ENCODE data around the gene RNF112.

The RNF112 gene, protein sequence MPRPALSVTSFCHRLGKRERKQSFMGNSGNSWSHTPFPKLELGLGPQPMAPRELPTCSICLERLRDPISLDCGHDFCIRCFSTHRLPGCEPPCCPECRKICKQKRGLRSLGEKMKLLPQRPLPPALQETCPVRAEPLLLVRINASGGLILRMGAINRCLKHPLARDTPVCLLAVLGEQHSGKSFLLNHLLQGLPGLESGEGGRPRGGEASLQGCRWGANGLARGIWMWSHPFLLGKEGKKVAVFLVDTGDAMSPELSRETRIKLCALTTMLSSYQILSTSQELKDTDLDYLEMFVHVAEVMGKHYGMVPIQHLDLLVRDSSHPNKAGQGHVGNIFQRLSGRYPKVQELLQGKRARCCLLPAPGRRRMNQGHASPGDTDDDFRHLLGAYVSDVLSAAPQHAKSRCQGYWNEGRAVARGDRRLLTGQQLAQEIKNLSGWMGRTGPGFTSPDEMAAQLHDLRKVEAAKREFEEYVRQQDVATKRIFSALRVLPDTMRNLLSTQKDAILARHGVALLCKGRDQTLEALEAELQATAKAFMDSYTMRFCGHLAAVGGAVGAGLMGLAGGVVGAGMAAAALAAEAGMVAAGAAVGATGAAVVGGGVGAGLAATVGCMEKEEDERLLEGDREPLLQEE

DNA sequence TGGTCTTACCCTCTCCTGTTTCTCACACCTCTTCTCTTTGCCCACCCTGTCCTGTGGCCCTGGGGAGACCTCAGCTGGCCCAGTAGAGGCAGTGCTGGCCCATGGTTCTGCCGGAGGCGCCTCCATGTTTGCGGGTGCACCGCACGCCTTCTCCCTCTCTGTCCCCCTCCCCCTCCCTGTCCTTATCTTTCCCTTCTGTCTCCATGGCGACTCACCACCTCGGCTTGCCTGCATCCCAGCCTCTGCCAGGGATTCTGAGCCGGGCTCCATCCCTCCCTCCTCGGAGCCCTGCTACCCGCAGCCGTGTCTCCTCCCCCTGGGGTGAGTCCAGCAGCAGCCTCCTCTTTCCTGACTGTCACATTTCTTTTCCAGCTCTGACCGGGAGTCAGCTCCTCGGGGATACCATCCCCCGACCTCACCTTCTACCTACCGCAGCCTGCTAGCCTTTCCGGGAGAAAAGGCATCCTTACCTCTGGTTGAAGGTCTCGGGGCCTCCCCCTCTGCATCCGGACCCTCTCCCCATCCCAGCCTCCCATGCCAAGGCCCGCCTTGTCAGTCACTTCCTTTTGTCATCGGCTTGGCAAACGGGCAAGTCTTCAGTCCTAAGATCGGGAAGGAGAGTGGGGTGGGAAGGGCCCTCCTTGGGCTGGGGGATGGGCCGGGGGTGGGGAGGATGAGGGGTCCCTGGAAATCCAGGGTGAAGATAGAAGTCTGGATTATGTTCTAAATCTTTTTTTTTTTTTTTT is at the start of gene RNF112:
TSS of gene RNF112 (plus strand) at position 358 of the 746 bp plus-strand sequence. CDS start at position 535, 177 bp downstream.
- Histone ChIP-seq H3K4me3 (ENCODE audit: low read length) (no peak within 1 kb of the TSS), H3K4me1 (ENCODE audit: control insufficient read depth, insufficient read depth, low read length) (no peaks in the 10 kb centered on the region), H3K9me3 (ENCODE audit: control insufficient read depth, low read length) (no peaks in the 10 kb centered on the region), H3K9ac (ENCODE audit: low read length) (no peak within 1 kb of the TSS), H3K36me3 (ENCODE audit: control insufficient read depth, insufficient read depth, low read length, severe bottlenecking) (no peaks in the 10 kb centered on the region), H3K27me3 (replicated peaks; ENCODE audit: control insufficient read depth, insufficient read depth, low read length) (no peaks in the 10 kb centered on the region)
- peak; percentile 34 for DNase-seq (ENCODE audit: low read depth)

DNA sequence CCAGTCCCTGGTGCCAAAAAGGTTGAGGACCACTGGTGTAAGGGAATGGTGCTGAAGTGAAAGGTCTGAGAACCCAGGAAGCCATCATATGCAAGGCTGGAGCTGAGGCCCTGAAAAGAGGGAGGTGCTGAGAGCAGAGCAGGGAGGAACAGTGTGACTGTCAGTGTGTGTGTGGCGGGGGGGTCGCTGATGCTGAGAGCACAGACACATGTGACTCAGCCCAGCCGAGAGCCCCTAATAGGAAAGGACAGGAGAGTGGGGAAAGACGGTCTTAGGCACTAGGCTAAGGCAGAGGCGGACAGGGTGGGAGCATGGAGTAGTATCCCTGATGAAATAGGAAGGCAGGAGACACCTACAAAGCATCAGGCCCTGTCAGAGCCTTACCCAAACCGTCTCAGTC is 49.7 kb upstream of the RNF112 start:
- H3K9ac ChIP-seq (ENCODE audit: low read length), result no peak overlapping the region
- H3K4me3 ChIP-seq (ENCODE audit: low read length), result no peak overlapping the region
- H3K4me1 ChIP-seq (ENCODE audit: control insufficient read depth, insufficient read depth, low read length), result peaks cover 18% of the 10 kb centered on the region
- no peaks in the 10 kb centered on the region for H3K36me3 ChIP-seq (ENCODE audit: control insufficient read depth, insufficient read depth, low read length, severe bottlenecking)
- no peaks in the 10 kb centered on the region for H3K9me3 ChIP-seq (ENCODE audit: control insufficient read depth, low read length)
- H3K27me3 ChIP-seq (replicated peaks; ENCODE audit: control insufficient read depth, insufficient read depth, low read length), result no peaks in the 10 kb centered on the region
- DNase-seq (ENCODE audit: low read depth), result no peak

DNA sequence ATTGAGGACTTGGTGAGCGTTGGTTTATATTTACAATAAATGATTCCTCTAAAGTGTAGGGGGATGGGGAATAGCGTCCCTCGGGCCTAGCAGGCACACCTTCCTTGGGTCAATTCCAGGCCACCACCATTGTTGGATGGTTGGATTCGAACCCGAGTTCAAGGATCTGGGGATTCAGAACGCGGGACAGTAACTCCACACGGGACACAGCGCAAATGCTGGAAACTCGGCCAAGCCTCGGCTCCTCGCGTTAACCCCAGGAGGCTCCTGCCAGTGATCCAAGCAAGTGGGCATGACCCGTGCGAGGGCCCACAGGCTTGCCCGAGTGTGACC is 49.1 kb upstream of the RNF112 start:
- Histone ChIP-seq H3K9ac (ENCODE audit: low read length) (peak overlapping the region; percentile 84), H3K4me3 (ENCODE audit: low read length) (peak overlapping the region; percentile 88), H3K4me1 (ENCODE audit: control insufficient read depth, insufficient read depth, low read length) (peaks cover 18% of the 10 kb centered on the region), H3K27me3 (replicated peaks; ENCODE audit: control insufficient read depth, insufficient read depth, low read length) (no peaks in the 10 kb centered on the region), H3K9me3 (ENCODE audit: control insufficient read depth, low read length) (no peaks in the 10 kb centered on the region), H3K36me3 (ENCODE audit: control insufficient read depth, insufficient read depth, low read length, severe bottlenecking) (no peaks in the 10 kb centered on the region)
- DNase-seq (ENCODE audit: low read depth), result no peak

DNA sequence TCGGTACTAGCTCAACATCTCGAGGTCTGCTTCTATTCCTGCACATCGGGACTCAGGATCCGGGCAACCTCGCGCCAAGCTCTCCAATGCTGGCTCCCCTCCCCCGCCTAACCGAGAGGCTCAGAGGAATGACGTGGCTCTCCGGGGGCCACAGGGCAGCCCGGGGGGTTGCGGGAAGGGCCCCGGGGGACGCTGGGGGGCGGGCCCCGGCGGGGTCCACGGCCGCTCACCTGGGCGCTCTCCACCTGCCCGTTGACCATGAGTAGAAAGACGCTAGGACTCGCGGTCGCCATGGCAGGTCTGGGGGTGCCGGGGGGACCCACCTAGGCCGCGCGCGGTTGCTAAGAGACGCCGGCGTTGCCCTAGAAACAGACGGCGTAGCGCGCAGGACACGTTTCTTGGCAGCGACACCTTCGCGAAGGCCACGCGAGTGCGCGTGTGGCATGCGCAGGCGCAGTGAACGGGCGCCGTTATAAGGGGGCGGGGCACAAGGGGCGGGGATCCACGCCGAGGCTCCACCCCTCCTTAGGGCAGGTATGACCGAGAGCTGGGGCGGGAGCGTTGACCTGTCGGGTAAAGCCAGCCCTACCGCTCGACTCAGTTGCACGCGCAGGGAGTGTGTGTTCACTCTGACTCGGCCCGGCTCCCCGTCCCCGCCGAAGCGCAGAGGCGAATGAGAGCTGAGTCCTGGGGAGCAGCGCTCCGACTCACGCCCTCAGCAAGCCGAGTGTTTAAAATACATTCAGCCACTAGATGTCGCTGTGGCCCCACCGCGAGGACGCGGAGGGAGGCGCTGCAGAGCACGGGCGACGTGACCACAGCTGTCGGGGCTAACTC is 48.5 kb upstream of the RNF112 start, which contains the start of gene B9D1:
TSS of gene B9D1 (minus strand) at position 447 of the 837 bp plus-strand sequence. CDS start at position 293, 154 bp downstream.
- peak; percentile 95 for DNase-seq (ENCODE audit: low read depth)
- Histone ChIP-seq H3K36me3 (ENCODE audit: control insufficient read depth, insufficient read depth, low read length, severe bottlenecking) (no peaks in the 10 kb centered on the region), H3K9me3 (ENCODE audit: control insufficient read depth, low read length) (no peaks in the 10 kb centered on the region), H3K4me3 (ENCODE audit: low read length) (peak within 1 kb of the TSS; percentile 88), H3K27me3 (replicated peaks; ENCODE audit: control insufficient read depth, insufficient read depth, low read length) (no peaks in the 10 kb centered on the region), H3K9ac (ENCODE audit: low read length) (peak within 1 kb of the TSS; percentile 84), H3K4me1 (ENCODE audit: control insufficient read depth, insufficient read depth, low read length) (peaks cover 18% of the 10 kb centered on the region)

DNA sequence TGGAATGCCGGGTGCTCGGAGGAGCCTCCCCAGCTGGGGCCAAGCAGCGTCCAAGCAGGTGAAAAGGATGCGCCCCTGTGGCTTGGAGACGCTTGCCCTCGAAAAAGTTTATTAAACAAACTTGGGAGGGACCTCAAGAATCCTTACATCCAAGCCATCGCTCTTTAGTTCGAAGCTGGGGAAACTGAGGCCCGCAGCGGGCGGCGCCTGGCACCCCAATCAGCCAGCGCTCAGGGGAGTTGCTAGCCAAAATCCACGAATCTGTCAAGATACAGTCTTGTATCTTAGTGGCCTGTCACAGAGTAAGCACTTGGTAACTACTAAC is 48.0 kb upstream of the RNF112 start:
- Histone ChIP-seq H3K9ac (ENCODE audit: low read length) (peak overlapping the region; percentile 84), H3K9me3 (ENCODE audit: control insufficient read depth, low read length) (no peaks in the 10 kb centered on the region), H3K4me3 (ENCODE audit: low read length) (peak overlapping the region; percentile 88), H3K27me3 (replicated peaks; ENCODE audit: control insufficient read depth, insufficient read depth, low read length) (no peaks in the 10 kb centered on the region), H3K36me3 (ENCODE audit: control insufficient read depth, insufficient read depth, low read length, severe bottlenecking) (no peaks in the 10 kb centered on the region), H3K4me1 (ENCODE audit: control insufficient read depth, insufficient read depth, low read length) (peaks cover 18% of the 10 kb centered on the region)
- DNase-seq (ENCODE audit: low read depth), result no peak

DNA sequence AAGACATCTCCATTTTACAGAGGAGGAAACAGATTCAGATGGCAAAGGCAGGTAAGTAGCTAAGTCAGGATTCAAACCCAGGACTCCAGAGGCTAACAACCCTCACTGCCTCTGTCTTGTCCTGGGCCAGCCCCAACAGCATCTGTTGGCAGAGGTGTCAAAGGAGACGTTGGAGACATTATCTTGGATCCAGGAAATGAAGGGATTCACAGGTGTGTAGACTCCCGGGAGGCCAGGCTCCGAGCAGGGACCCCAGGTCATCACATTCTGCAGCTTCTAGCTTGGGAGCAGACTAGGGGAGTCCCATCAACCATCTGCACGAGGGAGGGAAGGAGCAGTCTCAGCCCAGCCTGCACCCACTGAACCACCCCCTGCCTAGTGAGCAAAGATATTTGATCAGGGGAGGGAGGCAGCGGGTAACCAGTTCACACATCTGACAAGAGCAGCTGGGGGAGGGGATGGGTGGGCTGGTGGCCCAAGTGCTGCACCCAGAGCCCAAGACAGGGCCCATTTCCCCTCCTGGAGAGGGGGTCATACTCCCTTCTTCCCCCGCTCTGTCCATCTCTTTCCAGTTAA is 47.5 kb upstream of the RNF112 start:
- H3K9me3 ChIP-seq (ENCODE audit: control insufficient read depth, low read length), result no peaks in the 10 kb centered on the region
- no peaks in the 10 kb centered on the region for H3K27me3 ChIP-seq (replicated peaks; ENCODE audit: control insufficient read depth, insufficient read depth, low read length)
- no peaks in the 10 kb centered on the region for H3K36me3 ChIP-seq (ENCODE audit: control insufficient read depth, insufficient read depth, low read length, severe bottlenecking)
- peak overlapping the region; percentile 84 for H3K9ac ChIP-seq (ENCODE audit: low read length)
- H3K4me3 ChIP-seq (ENCODE audit: low read length), result no peak overlapping the region
- no peak for DNase-seq (ENCODE audit: low read depth)
- H3K4me1 ChIP-seq (ENCODE audit: control insufficient read depth, insufficient read depth, low read length), result peaks cover 18% of the 10 kb centered on the region

DNA sequence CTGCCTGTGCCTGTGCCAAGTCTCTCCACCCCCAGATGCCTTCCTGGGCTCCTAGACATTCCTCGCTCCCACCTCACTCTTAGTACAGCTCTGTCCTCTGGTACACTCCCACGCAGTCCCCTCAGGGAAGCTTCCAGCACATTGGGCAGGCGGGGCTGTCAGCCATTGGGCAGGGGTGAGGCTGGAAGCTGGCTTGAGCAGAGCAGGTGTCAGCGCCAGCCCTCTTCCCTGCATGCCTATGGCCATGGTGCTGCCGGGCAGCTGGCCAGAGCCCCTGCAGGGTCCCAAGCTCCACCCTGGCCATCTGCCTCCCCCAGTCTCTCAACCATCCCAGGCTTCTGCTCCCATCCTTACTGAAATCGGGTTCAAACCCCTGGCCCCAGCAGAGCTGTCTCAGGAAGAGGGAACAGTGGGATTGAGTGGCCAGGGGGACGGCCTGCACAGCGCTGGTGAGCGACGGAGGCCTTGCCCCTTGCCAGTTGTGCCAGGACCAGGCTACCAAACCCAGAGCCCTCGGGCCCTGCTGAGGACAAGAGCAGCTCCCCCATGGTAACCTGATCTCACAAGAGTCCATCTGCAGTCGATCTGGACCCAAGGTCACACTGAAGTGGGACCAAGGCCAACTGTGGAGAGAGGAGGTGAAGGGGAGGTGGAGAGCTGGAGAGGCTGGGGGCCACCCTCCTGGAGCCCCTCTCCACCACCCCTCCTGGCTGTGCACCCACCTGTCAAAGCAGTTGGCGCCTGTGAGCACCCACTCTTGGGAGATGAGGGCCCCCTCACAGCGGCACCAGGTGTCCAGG is 46.1 kb upstream of the RNF112 start:
- DNase-seq (ENCODE audit: low read depth), result peak; percentile 53
- H3K36me3 ChIP-seq (ENCODE audit: control insufficient read depth, insufficient read depth, low read length, severe bottlenecking), result no peaks in the 10 kb centered on the region
- no peaks in the 10 kb centered on the region for H3K27me3 ChIP-seq (replicated peaks; ENCODE audit: control insufficient read depth, insufficient read depth, low read length)
- H3K4me3 ChIP-seq (ENCODE audit: low read length), result no peak overlapping the region
- no peaks in the 10 kb centered on the region for H3K9me3 ChIP-seq (ENCODE audit: control insufficient read depth, low read length)
- peaks cover 18% of the 10 kb centered on the region for H3K4me1 ChIP-seq (ENCODE audit: control insufficient read depth, insufficient read depth, low read length)
- no peak overlapping the region for H3K9ac ChIP-seq (ENCODE audit: low read length)

DNA sequence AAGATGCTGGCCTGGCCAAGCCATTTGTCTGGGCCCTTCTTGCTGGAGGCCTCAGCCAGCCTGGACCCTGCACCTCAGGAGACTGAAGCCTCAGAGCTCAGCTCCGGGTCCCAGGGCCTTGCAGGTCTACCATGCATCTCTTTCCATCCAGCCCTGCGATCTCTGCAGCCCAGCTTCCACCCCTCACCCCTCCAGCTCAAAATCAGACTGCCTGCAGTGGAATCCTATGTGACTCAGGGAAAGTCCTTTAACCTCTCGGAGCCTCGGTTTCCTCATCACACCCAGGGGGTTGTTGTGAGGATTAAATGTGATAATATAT is 45.6 kb upstream of the RNF112 start:
- H3K4me1 ChIP-seq (ENCODE audit: control insufficient read depth, insufficient read depth, low read length), result peaks cover 18% of the 10 kb centered on the region
- no peak for DNase-seq (ENCODE audit: low read depth)
- no peaks in the 10 kb centered on the region for H3K27me3 ChIP-seq (replicated peaks; ENCODE audit: control insufficient read depth, insufficient read depth, low read length)
- no peak overlapping the region for H3K9ac ChIP-seq (ENCODE audit: low read length)
- H3K4me3 ChIP-seq (ENCODE audit: low read length), result no peak overlapping the region
- H3K36me3 ChIP-seq (ENCODE audit: control insufficient read depth, insufficient read depth, low read length, severe bottlenecking), result no peaks in the 10 kb centered on the region
- H3K9me3 ChIP-seq (ENCODE audit: control insufficient read depth, low read length), result no peaks in the 10 kb centered on the region

DNA sequence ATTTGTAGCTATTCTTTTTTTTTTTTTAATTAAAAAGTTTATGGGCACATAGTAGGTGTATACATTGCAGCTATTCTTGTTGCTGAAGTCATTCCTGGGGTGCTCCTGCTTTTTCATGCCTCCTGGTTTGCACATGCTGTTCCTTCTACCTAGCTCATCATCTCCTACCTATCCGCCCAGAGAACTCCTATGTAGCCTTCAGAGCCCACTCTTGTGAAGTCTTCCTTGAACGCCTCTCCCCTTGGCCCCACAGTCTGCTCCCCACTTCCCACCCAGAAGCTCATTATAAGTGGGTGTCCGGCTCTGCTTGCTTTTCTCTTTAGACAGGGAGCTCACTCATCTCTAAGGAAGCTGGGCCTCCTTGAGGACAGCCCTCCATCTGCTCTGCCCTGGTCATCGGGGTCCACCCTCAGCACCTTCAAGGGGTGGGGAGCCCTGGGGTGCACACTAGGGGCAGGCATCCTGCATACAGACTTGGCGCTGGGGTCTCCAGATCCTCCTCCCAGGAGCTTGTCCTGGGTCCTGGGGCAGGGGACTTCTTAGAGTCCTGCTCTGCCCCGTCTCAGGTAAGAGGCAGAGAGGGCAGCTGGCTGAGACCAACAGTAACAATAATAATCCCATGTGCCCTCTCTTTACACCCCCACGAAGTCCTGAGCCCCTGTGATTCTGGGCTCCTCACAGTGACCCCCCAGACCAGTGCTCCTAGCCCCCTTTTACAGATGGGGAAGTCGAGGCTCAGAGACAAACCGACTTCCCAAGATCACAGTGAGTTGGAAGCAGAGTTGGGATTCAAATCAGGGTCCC is 45.0 kb upstream of the RNF112 start:
- H3K9ac ChIP-seq (ENCODE audit: low read length), result no peak overlapping the region
- H3K27me3 ChIP-seq (replicated peaks; ENCODE audit: control insufficient read depth, insufficient read depth, low read length), result no peaks in the 10 kb centered on the region
- H3K4me3 ChIP-seq (ENCODE audit: low read length), result no peak overlapping the region
- DNase-seq (ENCODE audit: low read depth), result no peak
- no peaks in the 10 kb centered on the region for H3K9me3 ChIP-seq (ENCODE audit: control insufficient read depth, low read length)
- H3K36me3 ChIP-seq (ENCODE audit: control insufficient read depth, insufficient read depth, low read length, severe bottlenecking), result no peaks in the 10 kb centered on the region
- peaks cover 24% of the 10 kb centered on the region for H3K4me1 ChIP-seq (ENCODE audit: control insufficient read depth, insufficient read depth, low read length)

DNA sequence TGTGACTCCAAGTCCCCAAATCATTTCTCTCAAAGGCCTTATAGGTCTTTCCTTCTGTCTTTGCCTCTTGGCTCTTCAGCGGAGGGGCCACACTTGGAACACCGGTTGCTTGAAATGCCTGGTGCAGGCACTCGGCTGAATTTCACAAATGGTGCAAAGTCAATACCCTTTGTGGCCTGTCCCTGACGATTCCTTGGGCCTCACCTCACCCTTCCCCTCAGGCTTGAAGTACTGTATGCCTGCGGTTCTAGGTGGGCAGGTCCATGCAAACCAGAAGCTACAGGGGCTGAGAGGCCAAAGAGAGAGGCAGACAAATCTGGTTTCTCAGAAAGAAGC is 44.4 kb upstream of the RNF112 start:
- H3K36me3 ChIP-seq (ENCODE audit: control insufficient read depth, insufficient read depth, low read length, severe bottlenecking), result no peaks in the 10 kb centered on the region
- H3K4me1 ChIP-seq (ENCODE audit: control insufficient read depth, insufficient read depth, low read length), result peaks cover 23% of the 10 kb centered on the region
- no peak overlapping the region for H3K9ac ChIP-seq (ENCODE audit: low read length)
- no peaks in the 10 kb centered on the region for H3K9me3 ChIP-seq (ENCODE audit: control insufficient read depth, low read length)
- DNase-seq (ENCODE audit: low read depth), result no peak
- H3K27me3 ChIP-seq (replicated peaks; ENCODE audit: control insufficient read depth, insufficient read depth, low read length), result no peaks in the 10 kb centered on the region
- H3K4me3 ChIP-seq (ENCODE audit: low read length), result no peak overlapping the region
